ENCODE data around the gene MC2R.

GRCh38 chr18:13934058-13934457 lies 18.7 kb upstream of the MC2R start:
- TF ChIP-seq CTCF (IDR thresholded peaks at IDR 0.05) (no peak), EZH2 (IDR thresholded peaks at IDR 0.05) (no peak), EZH2phosphoT487 (IDR thresholded peaks at IDR 0.05) (no peak)

All from neural progenitor cell (in vitro differentiated cells).